HG02884 (cell line): Measurements from ENCODE around the gene INO80E.

Experiments
- ATAC-seq: cut with Tn5 transposase; IDR thresholded peaks from one replicate; pipeline ENCODE4 v1.9.1; 2021; ENCODE audit warnings: mild to moderate bottlenecking, moderate library complexity; ENCODE audit not compliant: unreplicated experiment

INO80E gene

DNA sequence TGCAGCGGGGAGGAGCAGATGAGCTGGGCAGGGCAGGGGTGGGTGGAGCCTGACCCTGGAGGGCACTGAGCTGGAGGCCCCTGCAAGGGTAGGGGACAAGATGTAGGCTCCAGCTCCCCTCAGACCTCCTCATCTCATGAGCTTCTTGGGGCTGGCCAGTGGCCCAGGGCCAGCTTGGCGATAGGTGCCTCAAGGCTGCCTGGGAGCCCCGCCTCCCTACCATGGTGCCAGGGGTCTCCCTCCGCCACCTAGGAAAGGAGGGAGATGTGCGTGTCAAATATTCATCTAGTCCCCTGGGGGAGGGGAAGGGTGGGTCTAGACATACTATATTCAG, 4.5 kb upstream of the INO80E start:
- no peak for ATAC-seq

DNA sequence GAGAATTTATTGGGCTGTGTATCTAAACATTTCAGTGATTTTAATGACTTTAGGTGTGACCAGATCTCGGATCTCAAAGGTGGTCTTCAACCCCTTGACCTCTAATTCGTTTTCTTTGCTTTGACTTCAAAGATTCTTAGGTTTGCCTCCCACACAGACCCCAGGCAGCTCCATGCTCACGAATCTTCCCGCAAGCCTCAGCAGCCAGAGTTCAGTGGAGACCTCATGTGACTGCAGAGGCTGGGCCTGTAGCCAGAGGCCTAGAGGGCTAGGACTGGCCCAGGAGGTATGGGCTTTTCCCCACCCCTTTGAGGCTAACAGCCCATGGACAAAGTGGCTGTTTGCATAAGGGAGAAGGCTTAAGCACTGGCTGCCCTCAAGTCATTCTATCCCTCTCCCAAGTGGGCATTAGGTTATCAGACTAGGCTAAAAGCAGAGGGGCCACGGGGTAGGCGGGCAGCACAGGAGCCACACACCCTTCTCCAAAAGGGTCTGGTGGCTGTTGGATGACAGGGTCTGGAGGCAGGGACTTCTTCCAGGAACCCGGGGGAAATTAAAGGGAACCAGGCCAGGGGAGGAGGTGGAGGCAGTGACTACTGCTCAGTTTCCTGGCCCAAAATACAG, 3.6 kb upstream of the INO80E start:
- ATAC-seq = no peak

DNA sequence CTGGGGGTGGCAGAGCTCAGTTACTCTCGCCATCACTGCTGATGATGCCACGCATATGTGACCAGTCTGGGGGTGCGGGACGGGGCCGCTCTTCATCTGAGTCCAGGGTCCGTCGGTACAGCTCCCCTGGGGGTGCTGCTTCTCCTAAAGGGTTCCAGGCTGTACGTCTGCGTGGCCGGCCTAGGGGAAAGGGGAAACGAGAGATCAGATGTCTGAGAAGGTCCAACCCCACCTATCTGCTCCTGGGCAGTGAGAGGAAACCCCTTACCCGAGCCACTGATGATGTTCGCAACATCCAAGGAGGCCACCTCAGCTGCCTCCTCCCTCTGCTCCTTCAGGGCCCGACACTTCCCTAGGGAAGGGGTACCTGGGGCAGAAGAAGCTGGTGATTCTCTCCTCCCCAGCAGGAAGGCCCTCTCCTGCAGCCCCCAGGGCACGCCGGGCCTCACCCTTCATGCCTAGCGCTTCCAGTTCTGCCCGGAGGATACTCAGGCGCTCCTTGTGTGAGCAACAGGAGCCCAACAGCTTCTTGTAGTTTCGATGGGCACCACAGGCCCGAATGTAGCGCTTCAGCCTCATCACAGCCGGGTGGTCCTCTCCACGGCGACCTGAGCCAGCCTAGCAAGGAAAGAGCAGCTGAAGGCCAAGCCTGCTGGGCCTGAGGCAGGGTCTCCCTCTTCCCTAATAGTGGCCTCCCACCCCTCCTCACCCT, 2.7 kb upstream of the INO80E start:
- no peak for ATAC-seq

DNA sequence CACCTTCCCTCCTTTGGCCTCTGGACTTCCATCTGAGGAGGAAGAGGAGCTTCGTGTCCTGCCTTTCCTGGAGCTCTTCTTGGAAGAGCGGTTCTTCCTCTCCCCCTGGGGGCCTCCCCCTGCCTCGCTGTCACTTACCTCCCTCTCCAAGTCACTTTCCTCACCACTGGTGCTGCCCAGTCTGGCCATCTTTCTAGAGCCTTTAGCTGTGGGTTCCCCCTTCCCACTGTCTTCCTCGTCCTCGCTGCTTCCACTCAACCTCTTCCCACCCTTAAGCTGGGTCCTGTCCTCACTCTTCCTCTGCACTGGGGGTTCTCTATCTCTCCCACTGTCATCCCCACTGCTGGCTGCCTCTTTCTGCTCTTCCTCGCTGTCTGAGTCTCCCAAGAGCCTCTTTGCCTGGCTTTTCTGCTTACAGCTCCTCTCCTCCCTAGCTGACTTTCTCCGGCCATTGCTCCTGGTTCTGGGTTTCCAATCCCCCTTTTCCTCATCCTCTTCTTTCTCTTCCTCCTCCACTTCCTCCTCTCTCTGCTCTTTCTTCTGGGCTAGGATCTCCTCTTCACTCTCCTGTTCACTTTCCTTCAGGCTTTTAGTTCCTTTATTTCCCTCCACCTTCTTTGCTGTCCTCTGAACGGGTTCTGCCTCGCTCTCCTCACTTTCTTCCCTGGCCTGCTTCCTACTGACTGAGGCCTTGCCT, 2.0 kb upstream of the INO80E start:
- ATAC-seq = no peak

DNA sequence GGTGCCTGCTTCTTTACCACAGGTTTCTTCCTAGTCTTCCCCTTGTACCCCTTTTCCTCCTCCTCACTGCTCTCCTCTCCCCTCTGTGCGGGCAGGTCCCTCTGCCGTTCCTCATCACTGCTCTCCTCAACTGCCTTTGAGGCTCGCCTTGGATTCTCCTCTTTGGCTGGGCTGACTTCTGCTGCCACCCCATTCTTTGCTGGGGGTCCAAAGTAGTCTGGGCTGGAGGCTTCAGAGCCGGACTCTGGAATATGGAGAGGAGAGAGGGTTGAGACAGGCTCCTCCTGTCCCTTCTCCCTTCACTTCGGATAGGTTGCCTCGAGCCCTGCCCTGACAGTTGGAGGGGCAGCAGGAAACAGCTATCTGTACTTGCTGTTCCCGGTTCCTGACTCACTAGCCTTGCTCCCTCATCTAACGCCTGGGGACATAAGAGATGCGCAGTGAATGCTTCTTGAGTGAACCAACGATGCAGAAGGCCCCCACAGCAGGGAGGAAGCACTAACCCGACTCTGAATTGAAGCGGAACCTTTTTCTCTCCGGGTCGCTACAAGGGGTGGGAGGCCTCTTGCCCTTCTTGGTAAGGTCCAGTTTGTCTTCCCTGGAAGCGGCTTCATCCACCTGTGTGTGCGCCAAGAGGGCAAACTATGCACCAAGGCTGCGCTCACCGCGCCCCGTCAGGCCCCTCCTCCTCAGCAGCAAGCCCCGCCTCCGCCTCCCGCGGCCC, 1.3 kb upstream of the INO80E start:
- ATAC-seq = peak; percentile 36

DNA sequence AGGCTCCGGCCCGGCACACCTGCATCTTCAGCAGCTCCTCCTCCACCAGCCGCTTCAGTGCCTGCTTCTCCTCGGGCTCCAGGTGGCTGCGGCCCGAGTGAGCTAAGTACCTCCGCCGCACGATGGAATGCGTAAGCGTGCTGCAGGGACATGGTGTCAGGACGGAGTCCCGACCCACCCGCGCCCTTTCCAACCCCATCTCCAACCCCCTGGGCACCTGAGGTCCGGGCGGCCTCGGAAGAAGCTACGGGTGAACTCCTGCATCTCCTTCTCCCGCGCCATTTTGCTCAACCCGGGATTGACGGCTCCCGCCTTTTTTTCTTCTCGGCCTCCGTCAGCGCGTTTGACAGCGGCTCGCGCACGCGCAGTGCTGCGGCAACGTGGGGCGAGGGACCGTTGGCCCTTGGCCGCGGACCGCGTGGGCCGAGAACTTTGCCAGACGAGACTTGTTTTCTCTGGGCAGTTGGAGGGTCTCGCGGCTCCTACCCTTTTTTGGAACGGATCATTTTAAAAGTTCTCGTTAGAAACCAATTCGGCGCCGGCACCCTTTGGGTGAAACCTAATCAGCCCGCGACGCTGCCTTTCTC, 624 bp upstream of the INO80E start, which contains the start of gene HIRIP3:
Gene HIRIP3, minus strand, starts transcription at position 294 of the 587 bp plus-strand sequence. Its CDS starts 12 bp downstream, at position 282.
- ATAC-seq = peak; percentile 37

DNA sequence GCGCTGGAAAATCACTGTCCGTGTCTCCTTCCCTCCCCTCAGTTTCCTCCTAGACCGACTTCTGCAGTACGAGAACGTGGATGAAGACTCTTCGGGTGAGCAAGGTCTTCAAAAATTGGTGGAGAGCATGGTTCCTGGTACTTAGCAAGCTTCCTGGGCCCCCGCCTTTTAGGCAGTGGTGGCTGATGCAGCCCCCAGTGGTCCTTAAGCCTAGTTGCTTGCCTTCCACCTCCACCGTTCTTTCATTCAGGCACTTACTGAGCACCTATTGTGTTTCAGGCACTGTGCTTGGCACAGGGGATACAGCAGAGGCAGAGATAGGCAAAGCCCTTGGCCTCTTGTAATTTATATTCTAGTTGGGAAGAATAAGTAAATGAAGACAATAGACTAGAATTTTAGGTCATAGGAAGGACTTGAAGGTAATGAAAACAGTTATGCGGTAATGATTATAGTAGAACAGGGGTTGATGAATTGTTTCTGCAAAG, 767 bp downstream of the INO80E start:
- ATAC-seq = no peak

DNA sequence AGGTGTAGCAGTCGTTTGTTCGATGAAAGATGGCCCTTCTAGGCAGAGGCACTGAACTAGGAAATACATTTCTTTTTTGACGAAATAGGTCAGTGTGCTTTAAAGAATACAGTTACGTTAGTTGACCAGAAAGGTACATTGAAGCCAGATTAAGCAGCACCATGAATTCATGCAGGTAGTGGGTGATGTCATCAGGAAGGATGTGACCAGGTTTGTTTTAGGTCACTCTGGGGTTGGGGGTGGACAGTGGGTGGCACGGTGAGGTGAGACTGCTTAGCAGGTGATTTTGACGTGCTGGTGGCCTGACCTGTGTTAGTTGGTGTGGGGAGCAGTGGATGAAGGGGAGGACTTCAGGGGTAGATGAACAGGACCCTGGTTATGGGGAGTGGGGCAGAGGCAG, 3.6 kb downstream of the INO80E start:
- ATAC-seq = no peak

DNA sequence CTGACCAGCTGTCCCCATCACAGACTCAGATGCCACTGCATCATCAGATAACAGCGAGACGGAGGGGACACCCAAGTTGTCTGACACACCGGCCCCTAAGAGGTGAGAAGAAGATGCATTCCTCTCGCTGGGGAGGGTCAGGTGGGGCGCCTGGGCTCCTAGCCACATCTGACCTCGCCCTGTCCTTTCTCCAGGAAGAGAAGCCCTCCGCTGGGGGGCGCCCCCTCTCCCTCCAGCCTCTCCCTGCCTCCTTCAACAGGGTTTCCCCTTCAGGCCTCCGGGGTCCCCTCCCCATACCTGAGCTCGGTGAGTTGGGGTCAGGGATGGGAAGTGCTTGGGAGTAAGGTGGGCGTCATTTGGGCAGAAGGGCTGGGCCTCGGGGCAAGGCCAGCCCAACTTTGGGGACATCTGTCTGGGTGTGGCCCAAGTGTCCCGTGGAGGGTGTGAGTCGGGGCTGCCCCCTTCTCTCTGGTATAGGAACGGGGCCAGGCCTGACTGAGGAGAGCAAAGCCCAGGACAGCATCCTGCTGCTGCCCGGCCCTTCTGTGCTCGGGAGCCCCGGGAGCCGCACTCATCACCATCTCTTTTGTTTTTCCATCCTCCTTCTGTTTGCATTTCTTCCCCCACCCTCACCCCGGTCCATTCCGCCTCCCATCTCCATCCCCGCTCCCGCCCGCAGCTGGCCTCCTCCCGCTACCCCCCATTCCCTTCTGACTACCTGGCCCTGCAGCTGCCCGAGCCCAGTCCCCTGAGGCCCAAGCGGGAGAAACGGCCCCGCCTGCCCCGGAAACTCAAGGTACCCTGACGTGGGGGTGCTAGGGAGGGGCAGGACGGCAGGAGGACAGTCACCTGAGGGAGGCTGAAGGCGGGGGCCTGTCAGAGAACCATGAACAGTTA, 4.9 kb downstream of the INO80E start:
- ATAC-seq = no peak

DNA sequence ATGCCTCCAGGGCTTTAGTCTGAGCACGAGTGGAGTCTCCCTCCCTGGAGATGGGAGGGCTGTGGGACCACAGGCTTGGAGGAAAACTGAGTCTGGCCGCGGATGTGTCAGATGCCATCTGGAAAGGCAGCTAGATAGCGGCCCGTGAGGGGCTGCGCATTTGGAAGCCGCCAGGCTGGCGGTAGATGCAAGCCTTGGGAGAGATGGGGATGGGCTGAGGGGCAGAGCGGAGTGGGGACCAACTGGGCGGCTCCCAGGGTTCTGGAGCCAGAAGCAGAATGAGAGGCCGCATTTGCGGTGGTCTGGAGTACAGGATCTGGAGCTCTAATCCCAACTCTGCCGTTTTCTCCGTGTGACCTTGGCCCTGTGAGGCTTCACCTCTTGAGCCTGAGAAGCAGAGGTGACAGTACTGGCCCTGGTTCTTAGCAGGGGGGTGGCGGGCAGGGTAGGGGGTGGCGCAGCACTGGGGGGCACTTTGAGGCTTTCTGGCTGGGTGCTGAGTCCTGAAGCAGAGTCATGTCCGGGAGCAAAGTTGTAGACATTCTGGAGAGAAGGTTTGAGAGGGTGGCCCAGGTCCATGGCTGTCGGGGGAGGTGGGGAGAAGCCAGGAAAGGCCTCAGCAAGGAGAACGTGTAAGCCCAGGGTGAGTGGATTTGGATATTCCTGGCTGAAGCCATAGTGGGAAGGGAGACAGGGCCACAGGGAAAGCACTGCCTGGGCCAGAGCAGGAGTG, 6.7 kb downstream of the INO80E start:
- no peak for ATAC-seq

DNA sequence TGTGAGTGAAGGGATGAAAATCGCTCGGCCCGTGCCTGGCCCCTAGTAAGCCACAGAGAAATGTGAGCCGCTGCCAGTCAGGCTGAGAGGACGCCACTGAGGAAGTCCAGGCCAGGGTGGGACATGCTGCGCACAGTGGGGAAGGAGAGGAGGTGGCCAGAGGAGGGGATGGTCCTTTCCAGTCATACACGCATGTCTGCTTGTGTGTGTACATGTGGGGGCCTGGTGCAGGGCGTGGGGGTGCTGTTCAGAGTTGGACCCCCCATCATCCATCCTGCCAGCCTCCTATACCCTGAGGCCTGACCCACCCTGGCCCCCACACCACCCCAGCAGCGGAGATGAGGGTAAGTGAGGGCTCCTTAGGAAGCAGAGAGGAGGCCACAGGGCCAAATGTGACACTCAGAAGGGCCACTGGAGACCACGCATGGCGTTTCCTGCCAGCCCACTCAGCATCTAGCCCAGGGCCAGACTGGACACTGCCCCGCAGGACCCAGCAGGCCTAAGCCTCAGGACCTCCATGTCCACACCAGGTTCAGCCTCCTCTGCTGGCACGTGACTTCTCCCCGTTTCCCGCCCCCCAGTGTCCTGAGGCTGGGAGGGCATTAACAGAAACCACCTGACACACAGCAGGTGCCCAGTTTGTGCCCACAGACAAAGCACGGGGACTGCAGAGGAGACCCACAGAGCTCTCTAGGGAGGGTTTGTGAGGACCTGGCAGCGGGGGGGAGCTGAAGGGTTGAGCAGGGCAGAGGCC, 7.8 kb downstream of the INO80E start:
- no peak for ATAC-seq

DNA sequence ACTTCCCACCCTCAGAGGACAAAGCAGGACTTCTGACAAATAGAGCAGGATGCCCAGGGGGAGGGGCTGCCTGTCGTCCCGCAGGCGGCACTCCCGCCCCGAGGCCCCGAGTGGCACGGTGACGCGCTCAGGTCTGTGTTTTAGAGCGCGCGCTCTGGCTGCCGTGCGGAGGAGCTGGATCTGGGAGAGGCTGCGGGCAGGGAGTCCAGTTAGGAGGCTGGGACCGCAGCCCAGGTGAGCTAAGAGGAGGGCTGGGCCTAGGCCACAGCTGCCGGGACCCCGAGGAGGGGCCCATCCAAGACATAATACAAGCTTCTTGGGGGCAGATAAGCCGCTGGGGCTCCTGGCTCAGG, 8.4 kb downstream of the INO80E start:
- ATAC-seq = no peak

DNA sequence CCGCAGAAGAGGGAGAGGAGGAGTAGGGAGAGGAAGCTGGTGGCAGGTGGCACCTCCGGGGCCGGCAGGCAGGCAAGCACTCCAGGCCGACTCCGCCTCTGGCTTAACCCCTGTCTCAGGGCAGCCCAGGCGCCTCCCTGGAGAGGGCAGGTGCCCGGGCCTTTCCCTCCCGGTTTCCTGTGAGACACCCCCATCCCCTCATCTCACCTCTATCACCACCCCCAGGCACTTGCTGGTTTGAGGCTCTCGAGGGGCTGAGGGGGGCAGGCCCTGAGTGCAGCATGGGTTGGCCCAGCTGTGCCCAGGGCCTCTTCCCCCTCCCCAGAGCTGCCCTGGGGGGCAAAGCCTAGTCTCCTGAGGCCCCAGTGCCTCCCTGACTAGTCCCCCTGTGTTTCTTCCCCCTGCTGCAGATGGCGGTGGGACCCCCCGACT, 8.8 kb downstream of the INO80E start:
- ATAC-seq = no peak

DNA sequence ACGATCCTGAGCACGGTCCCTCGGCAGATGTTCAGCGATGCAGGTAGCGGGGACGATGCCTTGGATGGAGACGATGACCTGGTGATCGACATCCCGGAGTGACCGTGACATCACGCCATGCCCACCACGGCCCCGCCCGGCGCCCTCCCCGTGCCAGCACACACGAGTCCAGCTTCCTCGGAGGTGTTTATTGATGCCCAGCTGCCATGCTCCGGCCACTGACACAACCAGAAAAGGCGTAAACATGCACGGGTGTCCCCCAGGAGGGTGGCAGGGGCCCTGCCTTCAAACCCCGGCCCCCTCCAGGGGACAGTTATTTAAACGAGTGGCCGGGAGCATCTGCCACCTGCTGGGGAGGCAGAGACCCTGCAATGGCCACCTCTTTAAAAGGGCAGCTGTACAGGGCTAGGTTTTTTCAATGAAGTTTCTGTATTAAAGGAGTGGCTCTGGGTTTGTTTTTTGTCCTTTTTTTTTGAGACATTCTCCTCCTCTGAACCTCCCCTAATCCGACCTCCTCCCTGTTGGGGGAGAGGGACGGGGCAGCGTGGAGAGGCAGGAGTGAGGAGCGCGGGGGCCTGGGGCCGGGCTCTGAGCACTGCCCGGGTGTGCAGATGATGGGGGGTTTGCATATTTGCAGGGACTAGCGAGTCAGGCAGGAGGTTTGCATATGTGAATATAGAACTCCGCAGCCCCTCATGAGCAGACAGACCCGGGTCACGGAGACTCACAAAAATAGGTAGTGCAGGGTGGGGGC, 9.5 kb downstream of the INO80E start:
- no peak for ATAC-seq

DNA sequence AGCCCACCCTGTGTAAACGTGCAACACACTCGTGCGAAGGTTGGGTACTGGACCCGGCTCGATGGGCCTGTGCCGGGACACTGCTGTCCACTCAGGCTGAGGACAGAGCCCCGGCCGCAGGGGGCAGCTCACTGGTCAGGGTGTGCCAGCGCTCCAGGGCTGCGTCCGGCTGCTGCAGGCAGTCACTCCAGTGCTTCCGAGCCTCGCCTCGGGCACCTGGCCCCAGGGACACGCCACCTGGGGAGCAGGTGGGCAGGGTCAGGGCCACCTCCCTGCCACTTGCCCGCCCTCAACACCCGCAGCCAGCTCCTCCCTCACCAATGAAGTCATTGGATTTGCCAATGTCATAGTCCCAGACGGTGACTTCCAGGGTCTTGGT, 10.0 kb downstream of the INO80E start:
- no peak for ATAC-seq

DNA sequence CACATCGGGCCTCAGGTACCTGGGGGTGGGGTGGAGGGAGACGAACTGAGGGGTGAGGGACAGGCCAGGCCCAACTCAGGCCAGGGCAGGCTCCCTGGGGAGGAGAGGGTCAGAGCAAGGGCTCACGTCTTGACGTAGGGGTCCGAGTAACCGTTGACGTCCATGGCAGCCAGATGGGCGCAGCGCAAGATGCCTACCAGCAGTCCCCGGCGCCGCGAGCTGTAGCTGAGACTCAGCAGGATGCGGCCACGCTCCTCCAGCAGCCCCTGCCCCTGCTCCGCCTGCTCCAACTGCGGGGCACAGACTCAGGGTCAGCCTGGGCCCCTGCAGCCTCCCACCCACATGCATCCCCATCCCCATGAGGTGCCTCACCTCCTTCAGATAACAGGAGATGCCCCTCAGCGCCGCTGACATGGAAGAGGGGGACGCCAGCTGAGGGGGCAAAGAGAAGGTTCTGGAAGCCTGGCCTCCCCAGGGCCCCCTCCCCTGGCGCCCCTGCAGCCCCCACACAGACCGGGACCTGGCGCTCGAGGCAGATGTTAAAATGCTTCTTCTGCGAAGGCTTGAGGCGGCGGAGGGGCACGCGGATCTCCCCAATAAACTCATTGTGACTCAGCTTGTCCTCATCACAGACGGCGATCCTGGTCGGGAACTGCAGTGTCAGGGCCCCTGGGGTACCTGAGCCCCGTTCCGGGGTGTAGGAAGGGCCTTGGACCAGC, 10.8 kb downstream of the INO80E start:
- no peak for ATAC-seq

DNA sequence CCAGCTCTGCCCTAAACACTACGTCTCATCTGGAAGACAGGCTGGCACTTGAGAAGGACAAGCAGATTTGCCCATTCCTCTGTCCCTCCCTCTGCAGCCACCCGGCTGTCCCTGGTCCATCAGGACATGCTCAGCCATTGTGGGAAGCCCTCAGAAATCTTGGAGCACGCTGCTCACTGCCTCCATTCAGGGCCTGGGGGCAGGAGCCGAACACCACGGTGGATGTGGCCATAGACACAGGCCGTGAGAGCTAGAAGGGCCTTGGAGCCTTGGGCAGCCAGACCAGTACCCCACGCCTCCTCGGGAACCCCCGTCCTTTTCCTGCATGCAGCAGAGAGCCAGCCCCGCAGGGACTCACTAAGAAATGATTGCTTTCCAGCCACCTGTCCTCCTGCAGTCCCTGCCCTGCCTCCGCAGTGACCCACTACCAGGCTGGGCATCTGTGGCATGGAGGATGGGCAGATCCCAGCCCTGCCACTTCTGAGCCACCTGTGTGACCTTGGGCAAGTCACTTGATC, 11.4 kb downstream of the INO80E start:
- ATAC-seq = no peak
